Stimulated activated CD8-positive, alpha-beta memory T cell treated with anti-CD3 and anti-CD28 coated beads, Interleukin-12 subunit alpha, Interleukin-12 subunit beta, amount 100 ng/mL, for 24 hours (primary cell): ENCODE data around the gene SLC5A6.

Source experiments
- DNase-seq: peaks from one replicate; pipeline ENCODE4 v3.0.0-alpha.2; 2020; ENCODE audit errors: extremely low read depth

SLC5A6 gene

GRCh38 chr2:27175330-27175729 lies 36.7 kb downstream of the SLC5A6 start:
- DNase-seq, result no peak

DNA sequence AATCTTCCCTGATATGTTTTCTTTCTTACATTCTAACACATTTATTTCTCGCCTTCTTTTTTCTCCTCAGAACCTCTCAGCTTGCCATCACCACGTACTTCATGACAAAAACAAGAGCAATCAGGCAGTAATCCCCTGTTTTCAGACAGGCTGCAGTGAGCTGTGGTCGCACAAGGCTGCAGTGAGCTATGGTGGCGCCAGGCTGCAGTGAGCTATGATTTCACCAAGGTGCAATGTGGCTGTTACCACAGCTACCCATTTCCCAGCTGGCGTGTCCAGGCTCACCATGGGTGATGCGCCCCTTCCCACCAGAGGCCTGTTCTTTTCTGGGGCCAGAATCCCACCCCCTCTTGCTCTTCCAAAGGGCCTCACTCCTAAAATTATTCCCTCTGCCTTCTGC lies 37.4 kb downstream of the SLC5A6 start:
- no peak for DNase-seq

DNA sequence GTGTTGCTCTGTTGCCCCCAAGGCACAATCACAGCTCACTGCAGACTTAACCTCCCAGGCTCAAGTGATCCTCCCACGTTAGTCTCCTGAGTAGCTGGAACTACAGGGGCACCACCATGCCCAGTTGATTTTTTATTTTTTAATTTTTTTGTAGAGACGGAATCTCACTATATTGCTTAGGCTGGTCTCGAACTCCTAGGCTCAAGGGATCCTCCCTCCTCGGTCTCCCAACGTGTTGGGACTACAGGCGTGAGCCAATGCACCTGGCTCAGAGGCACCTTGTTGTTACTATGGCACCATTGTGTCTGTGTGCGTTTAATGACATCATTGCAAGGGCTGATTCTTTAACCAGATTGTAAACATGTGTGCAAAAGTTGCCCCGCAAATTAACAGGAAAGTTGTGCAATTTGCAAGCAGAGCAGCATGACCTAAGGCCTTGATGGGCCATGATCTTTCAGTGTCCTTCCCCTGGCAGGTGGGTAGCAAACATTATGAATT lies 40.7 kb downstream of the SLC5A6 start:
- no peak for DNase-seq

DNA sequence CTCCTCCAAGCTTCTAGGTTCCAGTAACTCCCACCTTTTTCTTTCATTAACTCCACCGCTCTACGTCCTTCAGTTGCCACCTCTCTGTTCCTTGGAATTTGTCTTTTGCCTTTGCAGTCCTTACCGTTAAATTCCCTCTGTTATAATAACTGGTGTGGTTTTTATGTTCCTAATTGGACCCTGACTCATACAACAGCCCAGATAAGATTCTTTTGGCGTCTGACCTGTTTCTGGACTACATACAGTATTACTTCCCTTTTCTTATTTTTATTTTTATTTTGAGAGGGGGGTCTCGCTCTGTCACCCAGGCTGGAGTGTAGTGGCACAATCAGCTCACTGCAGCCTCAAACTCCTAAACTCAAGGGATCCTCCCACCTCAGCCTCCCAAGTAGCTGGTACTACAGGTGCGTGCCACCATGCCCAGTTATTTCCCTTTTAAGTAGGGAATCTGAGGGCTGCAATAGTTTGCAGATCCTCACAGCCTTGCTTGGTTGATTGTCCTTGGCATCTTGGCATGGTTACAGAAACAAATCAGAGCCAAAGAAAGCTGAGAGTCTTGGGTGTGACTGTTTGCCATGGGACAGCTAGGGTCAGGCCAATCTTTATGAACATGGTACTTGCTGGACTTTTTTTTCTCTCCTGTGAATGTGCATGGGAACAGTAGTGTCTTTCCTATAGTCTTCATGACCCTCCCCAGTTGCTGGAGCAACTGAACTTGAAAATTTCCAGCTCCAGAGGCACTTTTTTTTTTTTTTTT lies 41.3 kb downstream of the SLC5A6 start:
- DNase-seq, result no peak

DNA sequence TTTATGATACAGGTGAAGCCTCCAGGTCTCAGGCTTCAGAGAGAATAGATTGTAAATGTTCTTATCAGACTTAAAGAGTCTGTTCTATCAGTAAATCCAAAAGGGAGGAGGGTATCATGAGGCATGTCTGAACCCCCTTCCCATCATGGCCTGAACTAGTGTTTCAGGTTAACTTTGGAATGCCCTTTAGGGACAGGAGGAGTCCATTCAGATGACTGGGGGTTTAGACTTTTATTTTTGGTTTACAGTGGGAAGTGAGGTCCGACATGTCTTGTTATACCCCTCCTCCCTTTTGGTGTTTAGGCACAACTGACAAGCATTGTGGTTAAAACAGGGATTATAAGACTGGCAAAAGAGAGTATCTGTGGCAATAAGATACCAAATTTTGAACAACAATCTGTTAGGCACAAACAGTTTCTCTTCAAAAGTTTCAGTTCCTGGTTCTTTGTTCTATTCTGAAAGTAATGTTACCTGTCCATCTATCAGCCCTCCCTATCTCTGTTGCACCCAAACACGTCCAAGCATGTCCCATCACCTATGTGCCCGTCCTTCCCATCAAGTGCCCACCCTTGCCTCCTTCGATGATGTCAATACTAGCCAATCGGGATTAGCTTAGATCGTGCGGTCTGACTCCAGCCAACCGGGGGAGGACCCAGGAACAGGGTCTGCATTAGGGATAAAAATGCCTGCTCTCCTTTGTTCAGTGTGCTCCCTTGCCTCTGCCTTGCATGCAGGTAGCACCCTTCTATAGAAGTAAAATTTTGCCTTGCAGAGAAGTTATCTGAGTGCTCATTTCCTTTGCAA lies 46.9 kb downstream of the SLC5A6 start:
- DNase-seq, result no peak

GRCh38 chr2:27162151-27163121 lies 49.6 kb downstream of the SLC5A6 start:
- no peak for DNase-seq

DNA sequence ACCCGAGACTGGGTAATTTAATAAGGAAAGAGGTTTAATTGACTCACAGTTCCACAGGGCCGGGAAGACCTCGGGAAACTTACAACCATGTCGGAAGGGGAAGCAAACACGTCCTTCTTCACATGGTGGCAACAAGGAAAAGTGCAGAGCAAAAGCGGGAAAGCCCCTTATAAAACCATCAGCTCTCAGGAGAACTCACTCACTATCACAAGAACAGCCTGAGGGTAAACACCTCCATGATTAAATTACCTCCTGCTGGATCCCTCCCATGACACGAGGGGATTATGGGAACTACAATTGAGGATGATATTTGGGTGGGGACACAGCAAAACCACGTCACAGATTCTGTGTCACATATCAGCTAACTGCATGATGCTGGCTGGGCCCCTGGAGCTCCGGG lies 51.9 kb downstream of the SLC5A6 start:
- no peak for DNase-seq

DNA sequence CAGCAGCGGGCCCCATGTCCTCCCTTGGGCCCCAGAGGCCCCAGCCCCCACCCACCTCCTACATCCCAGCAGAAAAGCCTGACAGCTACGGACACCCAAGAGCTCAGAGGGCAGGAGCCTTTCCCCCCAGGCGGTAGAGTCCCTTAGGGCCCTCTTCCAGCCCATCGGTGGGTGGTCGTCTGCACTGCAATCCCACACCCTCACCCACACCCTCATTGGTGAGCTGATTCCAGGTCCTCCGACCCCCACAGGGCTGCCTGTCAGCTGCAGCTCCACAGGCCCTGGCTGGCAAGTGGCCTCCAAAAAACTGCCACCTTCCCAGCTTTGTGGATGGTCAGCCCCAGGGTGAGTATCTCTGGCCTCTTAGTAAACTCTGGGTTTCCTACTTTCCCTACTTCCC lies 52.8 kb downstream of the SLC5A6 start:
- DNase-seq, result no peak

GRCh38 chr2:27158468-27158867 lies 53.6 kb downstream of the SLC5A6 start:
- DNase-seq, result no peak

DNA sequence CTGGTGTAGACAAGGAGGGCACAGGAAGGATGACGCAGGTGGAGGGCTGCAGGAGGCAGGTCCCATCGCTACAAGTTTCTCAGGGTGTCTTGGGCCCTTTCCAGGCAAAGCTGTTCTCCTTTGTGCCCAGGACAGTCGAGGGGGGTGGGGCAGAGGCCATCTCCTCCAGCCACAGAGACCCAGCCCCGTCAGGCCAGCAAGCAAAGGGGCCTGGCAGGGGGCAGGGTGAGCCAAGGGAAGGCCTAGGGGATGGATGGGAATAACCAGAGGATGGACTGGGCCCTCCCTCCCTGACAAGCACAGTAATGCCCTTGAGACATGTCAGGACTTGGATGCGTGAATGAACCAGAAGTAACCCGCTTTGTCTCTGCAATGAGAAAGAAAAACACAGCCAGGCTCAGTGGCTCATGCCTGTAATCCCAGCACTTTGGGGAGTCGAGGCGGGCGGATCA lies 57.0 kb downstream of the SLC5A6 start:
- no peak for DNase-seq

- no peak for DNase-seq
These were observed 57.6 kb downstream of the SLC5A6 start for GRCh38 chr2:27154488-27154887.

DNA sequence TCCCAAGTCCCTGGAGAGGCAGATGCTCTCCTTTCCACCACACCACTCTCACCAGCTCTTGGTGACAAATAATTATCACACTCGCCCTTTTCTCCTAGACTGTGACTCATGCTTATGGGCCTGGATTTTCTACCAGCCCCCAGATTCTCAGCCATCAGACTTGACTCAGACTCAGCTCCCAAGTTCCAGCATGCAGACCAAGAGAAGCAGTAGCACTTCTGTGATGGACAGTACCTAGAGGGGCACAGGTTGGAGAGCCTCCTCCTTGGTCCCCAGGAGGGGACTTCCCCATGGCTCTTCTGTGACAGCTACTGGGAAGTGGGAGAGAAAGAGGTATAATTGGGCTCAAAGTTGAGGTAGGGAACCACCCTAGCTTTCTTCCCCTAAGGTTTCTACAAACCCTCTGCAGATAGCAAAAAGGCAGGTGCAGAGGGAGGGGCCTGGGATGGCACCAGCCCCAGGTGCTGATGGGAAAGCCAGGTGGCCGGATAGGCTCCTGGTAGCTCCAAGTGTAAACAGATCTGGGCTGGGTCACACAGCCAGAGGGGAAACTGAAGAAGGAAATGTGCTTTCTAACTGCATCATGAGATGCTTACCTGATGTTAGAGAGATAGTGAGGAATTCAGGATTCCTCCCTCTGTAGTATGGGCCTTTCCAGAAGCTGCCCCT lies 59.1 kb downstream of the SLC5A6 start:
- DNase-seq, result no peak

DNA sequence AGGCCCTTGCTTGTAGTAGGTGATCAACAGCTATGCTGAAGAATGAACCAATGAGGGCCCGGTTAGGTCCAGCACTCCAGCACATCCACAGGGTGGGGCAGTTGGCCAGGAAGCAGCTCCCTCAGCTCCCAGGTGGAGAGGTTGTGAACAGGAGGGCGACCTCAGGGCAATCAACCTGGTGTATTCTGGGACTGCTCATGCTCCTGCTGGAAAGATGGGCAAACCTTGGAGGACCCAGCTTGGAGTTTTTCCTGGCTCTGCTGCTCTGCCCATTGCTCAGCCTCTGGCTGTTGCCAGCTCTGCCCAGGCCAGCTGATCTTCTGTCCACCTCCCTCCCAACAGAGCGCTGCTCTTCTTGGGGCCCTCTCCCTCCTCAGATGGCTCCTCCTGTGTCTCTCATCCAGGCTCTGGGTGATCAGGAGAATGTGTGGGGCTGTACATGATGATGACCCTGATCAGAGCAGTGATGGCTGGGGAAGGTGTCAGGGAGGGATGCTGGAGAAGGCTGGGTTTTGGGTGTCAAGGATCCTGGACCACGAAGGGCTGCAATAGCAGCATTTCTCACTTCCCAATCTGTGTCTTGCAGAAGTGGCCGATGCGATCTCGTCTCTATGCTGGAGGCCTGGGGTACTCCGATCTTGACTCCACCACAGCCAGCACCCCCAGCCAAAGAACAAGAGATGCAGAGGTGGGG lies 59.8 kb downstream of the SLC5A6 start:
- no peak for DNase-seq

GRCh38 chr2:27150639-27151230 lies 61.3 kb downstream of the SLC5A6 start:
- no peak for DNase-seq
